ENCODE results near the gene PPP2R3A. TPM values are rescaled to one million over a fixed set of nuclear protein-coding genes. Genes with fewer than 3 reads are reported as not detected.

PPP2R3A gene
- total and polyA plus RNA-seq, 2 of the 13 experiments (the other 11 are each of a cell fraction or from before 2014, with no cell fraction given), result 0.07 to 0.12 TPM

GRCh38 chr3:136173939-136174490, 208.5 kb downstream of the PPP2R3A start (continued):
- no peak for TF ChIP-seq HOXA3 (CRISPR knock-in tag; IDR thresholded peaks at IDR 0.05)

DNA sequence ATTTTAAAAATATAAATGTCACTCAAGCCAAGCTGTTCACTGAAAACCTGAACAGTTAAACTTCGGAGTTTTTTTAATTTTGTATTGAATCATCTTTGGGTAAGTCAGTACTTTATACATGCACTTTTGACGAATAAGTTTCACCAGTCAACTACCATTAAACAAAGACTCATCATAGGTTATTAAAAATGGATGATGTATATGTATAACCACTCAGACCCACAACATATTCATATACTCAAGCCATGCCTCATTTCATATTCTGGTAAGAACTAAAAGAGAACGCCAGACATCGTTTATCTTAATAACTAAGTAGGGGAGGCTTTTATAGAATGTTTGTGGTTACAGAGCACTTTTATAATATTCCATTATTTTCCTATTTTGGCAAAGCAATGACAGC, 212.3 kb downstream of the PPP2R3A start:
- ATAC-seq (no peak), FAIRE-seq (no peak), DNase-seq (ENCODE audit: low spot score) (no peak)
- Histone ChIP-seq H3K4me3 (replicated peaks in 1 of 3; ENCODE audit: insufficient read depth in 1 of 3, low read depth in 2 of 3, low read length in 3 of 3) (no peak overlapping the region), H3K9ac (ENCODE audit: insufficient read depth, low read depth, low read length) (no peak overlapping the region), H3K4me2 (ENCODE audit: low read depth, low read length) (no peak overlapping the region), H4K20me1 (ENCODE audit: insufficient read depth, low read length) (peaks cover 71% of the 10 kb centered on the region), H3K4me1 (ENCODE audit: insufficient read depth, low read length) (peaks cover 39% of the 10 kb centered on the region), H3K36me3 (replicated peaks in 1 of 2; ENCODE audit: control insufficient read depth in 1 of 2, insufficient read depth in 2 of 2, low read length in 2 of 2) (no peaks in the 10 kb centered on the region), H3K79me2 (ENCODE audit: insufficient read depth, low read length) (peaks cover 95% of the 10 kb centered on the region), H3K27ac (ENCODE audit: extremely low read length, insufficient read depth, low read length) (no peak overlapping the region), H3K9me3 (ENCODE audit: low read length) (no peaks in the 10 kb centered on the region), H2AFZ (ENCODE audit: low read length) (no peak overlapping the region), H3K27me3 (ENCODE audit: control insufficient read depth in 1 of 2, insufficient read depth in 2 of 2, low read length in 2 of 2) (no peaks in the 10 kb centered on the region)
- intact Hi-C loops (cut with micrococcal nuclease; ENCODE audit: unreplicated experiment) (no loop called here), in situ Hi-C loops (cut with HindIII; ENCODE audit: extremely low pct_ligation_motif_present, low pct_unique_long_range_greater_than_20kb) (no loop called here)
- BruUV-seq (replicated peaks), result no TSS peak
- ChIA-PET CTCF (ENCODE audit: low intra/inter-chr PET ratio, low total read pairs) (no interaction called here), POLR2A (no interaction called here)
- 98% methylated on average over 4 of the region's 4 CpGs for WGBS (ENCODE audit: low lambda C conversion rate)
- no peak for TF ChIP-seq IKZF5 (CRISPR knock-in tag; IDR thresholded peaks at IDR 0.05)
- TF ChIP-seq, protein P1, sequence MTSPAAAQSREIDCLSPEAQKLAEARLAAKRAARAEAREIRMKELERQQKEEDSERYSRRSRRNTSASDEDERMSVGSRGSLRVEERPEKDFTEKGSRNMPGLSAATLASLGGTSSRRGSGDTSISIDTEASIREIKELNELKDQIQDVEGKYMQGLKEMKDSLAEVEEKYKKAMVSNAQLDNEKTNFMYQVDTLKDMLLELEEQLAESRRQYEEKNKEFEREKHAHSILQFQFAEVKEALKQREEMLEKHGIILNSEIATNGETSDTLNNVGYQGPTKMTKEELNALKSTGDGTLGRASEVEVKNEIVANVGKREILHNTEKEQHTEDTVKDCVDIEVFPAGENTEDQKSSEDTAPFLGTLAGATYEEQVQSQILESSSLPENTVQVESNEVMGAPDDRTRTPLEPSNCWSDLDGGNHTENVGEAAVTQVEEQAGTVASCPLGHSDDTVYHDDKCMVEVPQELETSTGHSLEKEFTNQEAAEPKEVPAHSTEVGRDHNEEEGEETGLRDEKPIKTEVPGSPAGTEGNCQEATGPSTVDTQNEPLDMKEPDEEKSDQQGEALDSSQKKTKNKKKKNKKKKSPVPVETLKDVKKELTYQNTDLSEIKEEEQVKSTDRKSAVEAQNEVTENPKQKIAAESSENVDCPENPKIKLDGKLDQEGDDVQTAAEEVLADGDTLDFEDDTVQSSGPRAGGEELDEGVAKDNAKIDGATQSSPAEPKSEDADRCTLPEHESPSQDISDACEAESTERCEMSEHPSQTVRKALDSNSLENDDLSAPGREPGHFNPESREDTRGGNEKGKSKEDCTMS (CRISPR knock-in tag; conservative IDR thresholded peaks at IDR 0.05), result no peak
- TF ChIP-seq ZBTB21 (CRISPR knock-in tag; IDR thresholded peaks at IDR 0.05), result no peak
- no peak for TF ChIP-seq ZNF660 (CRISPR knock-in tag; IDR thresholded peaks at IDR 0.05; ENCODE audit: borderline replicate concordance, low read depth)
- no peak for TF ChIP-seq ZMAT3 (CRISPR knock-in tag; conservative IDR thresholded peaks at IDR 0.05)
- TF ChIP-seq FOXK2 (IDR thresholded peaks at IDR 0.05), result no peak
- TF ChIP-seq, protein P2, sequence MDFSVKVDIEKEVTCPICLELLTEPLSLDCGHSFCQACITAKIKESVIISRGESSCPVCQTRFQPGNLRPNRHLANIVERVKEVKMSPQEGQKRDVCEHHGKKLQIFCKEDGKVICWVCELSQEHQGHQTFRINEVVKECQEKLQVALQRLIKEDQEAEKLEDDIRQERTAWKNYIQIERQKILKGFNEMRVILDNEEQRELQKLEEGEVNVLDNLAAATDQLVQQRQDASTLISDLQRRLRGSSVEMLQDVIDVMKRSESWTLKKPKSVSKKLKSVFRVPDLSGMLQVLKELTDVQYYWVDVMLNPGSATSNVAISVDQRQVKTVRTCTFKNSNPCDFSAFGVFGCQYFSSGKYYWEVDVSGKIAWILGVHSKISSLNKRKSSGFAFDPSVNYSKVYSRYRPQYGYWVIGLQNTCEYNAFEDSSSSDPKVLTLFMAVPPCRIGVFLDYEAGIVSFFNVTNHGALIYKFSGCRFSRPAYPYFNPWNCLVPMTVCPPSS (IDR thresholded peaks at IDR 0.05), result no peak
- TF ChIP-seq PAWR (CRISPR knock-in tag; IDR thresholded peaks at IDR 0.05; ENCODE audit: borderline replicate concordance), result no peak
- no peak for TF ChIP-seq GABPB1 (CRISPR knock-in tag; IDR thresholded peaks at IDR 0.05)
- no peak for TF ChIP-seq ZNF432 (CRISPR knock-in tag; IDR thresholded peaks at IDR 0.05; ENCODE audit: borderline replicate concordance)
- TF ChIP-seq FOXC1 (CRISPR knock-in tag; IDR thresholded peaks at IDR 0.05; ENCODE audit: borderline replicate concordance), result no peak
- no peak for TF ChIP-seq RERE (CRISPR knock-in tag; IDR thresholded peaks at IDR 0.05; ENCODE audit: low read depth)
- no peak for TF ChIP-seq RFX5 (IDR thresholded peaks at IDR 0.05; ENCODE audit: low read depth, low read length)

All from HepG2 (cell line).